SK-N-SH (cell line): ENCODE results near the gene EVC.

Experiments
- ELF1 ChIP-seq: IDR thresholded peaks from 2 replicates; pipeline ENCODE4 v1.4.0; 2012
- EZH2phosphoT487 ChIP-seq: fragments of 200-600 bp; sonication (generic); IDR thresholded peaks from 2 replicates; pipeline ENCODE4 v1.6.1; 2017; ENCODE audit warnings: low read depth, mixed run types, mild to moderate bottlenecking, antibody characterized with exemption, moderate library complexity, borderline replicate concordance
- JUND ChIP-seq: IDR thresholded peaks from 2 replicates; pipeline ENCODE4 v1.4.0; 2012
- MEF2A ChIP-seq: IDR thresholded peaks from 2 replicates; pipeline ENCODE4 v1.4.0; 2012; ENCODE audit warnings: low read depth, borderline replicate concordance
- TAF1 ChIP-seq: IDR thresholded peaks from 2 replicates; pipeline ENCODE4 v1.6.1; 2012; ENCODE audit warnings: low read depth, mild to moderate bottlenecking, low read length, moderate library complexity, borderline replicate concordance
- TF ChIP-seq, protein P1 (sequence below): fragments of 200-600 bp; sonication (generic); IDR thresholded peaks from 2 replicates; pipeline ENCODE4 v1.6.1; 2017; ENCODE audit warnings: antibody characterized with exemption, mild to moderate bottlenecking, moderate library complexity

- TF ChIP-seq, protein P1, sequence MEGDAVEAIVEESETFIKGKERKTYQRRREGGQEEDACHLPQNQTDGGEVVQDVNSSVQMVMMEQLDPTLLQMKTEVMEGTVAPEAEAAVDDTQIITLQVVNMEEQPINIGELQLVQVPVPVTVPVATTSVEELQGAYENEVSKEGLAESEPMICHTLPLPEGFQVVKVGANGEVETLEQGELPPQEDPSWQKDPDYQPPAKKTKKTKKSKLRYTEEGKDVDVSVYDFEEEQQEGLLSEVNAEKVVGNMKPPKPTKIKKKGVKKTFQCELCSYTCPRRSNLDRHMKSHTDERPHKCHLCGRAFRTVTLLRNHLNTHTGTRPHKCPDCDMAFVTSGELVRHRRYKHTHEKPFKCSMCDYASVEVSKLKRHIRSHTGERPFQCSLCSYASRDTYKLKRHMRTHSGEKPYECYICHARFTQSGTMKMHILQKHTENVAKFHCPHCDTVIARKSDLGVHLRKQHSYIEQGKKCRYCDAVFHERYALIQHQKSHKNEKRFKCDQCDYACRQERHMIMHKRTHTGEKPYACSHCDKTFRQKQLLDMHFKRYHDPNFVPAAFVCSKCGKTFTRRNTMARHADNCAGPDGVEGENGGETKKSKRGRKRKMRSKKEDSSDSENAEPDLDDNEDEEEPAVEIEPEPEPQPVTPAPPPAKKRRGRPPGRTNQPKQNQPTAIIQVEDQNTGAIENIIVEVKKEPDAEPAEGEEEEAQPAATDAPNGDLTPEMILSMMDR = no peak
- TF ChIP-seq TAF1 (no peak), MEF2A (no peak), ELF1 (no peak), EZH2phosphoT487 (no peak), JUND (no peak)
Measured at GRCh38 chr4:5712517-5712916, 1.5 kb downstream of the EVC start.
